Femur (tissue), 1 donor: ENCODE data around the gene RAET1L.
A peak's percentile ranks its signal among the peaks of the same experiment; 100 is the strongest.
"Not testable (repeated sequence)": the region's sequence is repeated elsewhere in the genome, so short reads cannot be mapped to it uniquely, and the experiment has no call there.

ENCODE experiments used
- DNase-seq: peaks from one replicate; pipeline ENCODE4 v3.0.0-alpha.2; 2017

The RAET1L gene

GRCh38 chr6:150025201-150025917, at the start of gene RAET1L:
Gene RAET1L, minus strand, starts transcription at chr6:150025532. Its CDS starts 61 bp downstream, at chr6:150025471.
- DNase-seq = peak; percentile 74

GRCh38 chr6:150075034-150075421, 49.7 kb upstream of the RAET1L start:
- DNase-seq = no peak

GRCh38 chr6:150074396-150075033, 49.2 kb upstream of the RAET1L start:
- DNase-seq = not testable (repeated sequence)

- DNase-seq = no peak
These were observed 46.9 kb upstream of the RAET1L start for GRCh38 chr6:150072201-150072600.

GRCh38 chr6:150070236-150070818, 45.0 kb upstream of the RAET1L start:
- no peak for DNase-seq

- no peak for DNase-seq
These were observed 44.4 kb upstream of the RAET1L start for GRCh38 chr6:150069706-150070105.

- peak; percentile 93 for DNase-seq
These were observed 43.7 kb upstream of the RAET1L start, which contains the start of gene ULBP3 for GRCh38 chr6:150068720-150069648. Gene ULBP3, minus strand, starts transcription at chr6:150069121. Its CDS starts 55 bp downstream, at chr6:150069066.

- no peak for DNase-seq
These were observed 42.8 kb upstream of the RAET1L start for GRCh38 chr6:150068151-150068550.

GRCh38 chr6:150065083-150065482, 39.8 kb upstream of the RAET1L start:
- DNase-seq = no peak

GRCh38 chr6:150063640-150064039, 38.3 kb upstream of the RAET1L start:
- peak; percentile 9 for DNase-seq

- not testable (repeated sequence) for DNase-seq
These were observed 34.6 kb upstream of the RAET1L start for GRCh38 chr6:150059973-150060372.

GRCh38 chr6:150058986-150059385, 33.7 kb upstream of the RAET1L start:
- no peak for DNase-seq

GRCh38 chr6:150058231-150058792, 33.0 kb upstream of the RAET1L start:
- peak; percentile 9 for DNase-seq

- peak; percentile 13 for DNase-seq
These were observed 32.2 kb upstream of the RAET1L start for GRCh38 chr6:150057501-150057951.

- DNase-seq = no peak
These were observed 31.6 kb upstream of the RAET1L start for GRCh38 chr6:150056916-150057315.

GRCh38 chr6:150056156-150056555, 30.8 kb upstream of the RAET1L start:
- no peak for DNase-seq

GRCh38 chr6:150055131-150055530, 29.8 kb upstream of the RAET1L start:
- no peak for DNase-seq

- no peak for DNase-seq
These were observed 28.1 kb upstream of the RAET1L start for GRCh38 chr6:150053450-150053849.

GRCh38 chr6:150050846-150051245, 25.5 kb upstream of the RAET1L start:
- DNase-seq = no peak

- DNase-seq = no peak
These were observed 22.8 kb upstream of the RAET1L start for GRCh38 chr6:150048099-150048498.

- DNase-seq = no peak
These were observed 21.6 kb upstream of the RAET1L start for GRCh38 chr6:150046943-150047342.

GRCh38 chr6:150044621-150045145, 19.4 kb upstream of the RAET1L start:
- DNase-seq = no peak
